Activated CD4-positive, alpha-beta memory T cell treated with anti-CD3 and anti-CD28 coated beads for 36 hours (primary cell): ENCODE measurements around the gene CHAT. TPM values are rescaled to one million over a fixed set of nuclear protein-coding genes. Genes with fewer than 3 reads are reported as not detected.

Source experiments
- CTCF ChIA-PET: fragments of 350-600 bp; sonication (Branson Sonifier 250); formaldehyde crosslinking; loops from one replicate; lab custom pipeline; 2021; ENCODE audit warnings: antibody characterized with exemption, inconsistent platforms; lab: Charles Lee
- POLR2A ChIA-PET: fragments of 350-600 bp; sonication (Branson Sonifier 250); formaldehyde crosslinking; loops from one replicate; lab custom pipeline; 2021; ENCODE audit warnings: antibody characterized with exemption; lab: Charles Lee
- DNase-seq: peaks from one replicate; pipeline ENCODE4 v3.0.0-alpha.2; 2020
- H3K27ac Mint-ChIP-seq: one replicate; pipeline ENCODE4 v1.8.0; 2021; ENCODE audit warnings: mixed read lengths
- H3K27me3 Mint-ChIP-seq: one replicate; pipeline ENCODE4 v1.8.0; 2021; ENCODE audit warnings: mixed read lengths
- H3K36me3 Mint-ChIP-seq: one replicate; pipeline ENCODE4 v1.8.0; 2021; ENCODE audit warnings: mixed read lengths
- H3K4me1 Mint-ChIP-seq: one replicate; pipeline ENCODE4 v1.8.0; 2021; ENCODE audit warnings: low read depth, mixed read lengths
- H3K4me3 Mint-ChIP-seq: one replicate; pipeline ENCODE4 v1.8.0; 2021; ENCODE audit warnings: mild to moderate bottlenecking, mixed read lengths
- H3K9me3 Mint-ChIP-seq: one replicate; pipeline ENCODE4 v1.8.0; 2021; ENCODE audit warnings: mixed read lengths
- intact Hi-C: fragments of 100-400 bp; cut with micrococcal nuclease; formaldehyde crosslinking; loops from one replicate; pipeline ENCODE4 v1.15.1; 2023
- total RNA-seq, 2 experiments: library from RNA; stranded (reverse); gene quantifications; one replicate each; pipeline ENCODE4 v1.2.3, GENCODE V29; 2021

Gene CHAT
- total RNA-seq, 2 experiments from 2014 or later: not detected

- Mint-ChIP-seq H3K4me3 (no peak overlapping the region), H3K9me3 (no peaks in the 10 kb centered on the region), H3K27me3 (peaks cover 59% of the 10 kb centered on the region), H3K36me3 (peaks cover 5% of the 10 kb centered on the region), H3K27ac (no peak overlapping the region), H3K4me1 (peaks cover 7% of the 10 kb centered on the region)
- intact Hi-C loops: no loop called here
- ChIA-PET CTCF (no interaction called here), POLR2A (no interaction called here)
- DNase-seq: no peak
These were observed 683 bp downstream of the CHAT start for GRCh38 chr10:49614242-49615198.

GRCh38 chr10:49615213-49615612, 1.4 kb downstream of the CHAT start:
- CTCF ChIA-PET: no interaction called here

GRCh38 chr10:49615721-49616120, 1.9 kb downstream of the CHAT start:
- POLR2A ChIA-PET: no interaction called here
- Mint-ChIP-seq H3K4me3 (no peak overlapping the region), H3K4me1 (peaks cover 7% of the 10 kb centered on the region), H3K27ac (no peak overlapping the region), H3K27me3 (peaks cover 65% of the 10 kb centered on the region), H3K36me3 (peaks cover 5% of the 10 kb centered on the region), H3K9me3 (no peaks in the 10 kb centered on the region)
- intact Hi-C loops: no loop called here
- CTCF ChIA-PET: no interaction called here
- DNase-seq: no peak

More at GRCh38 chr10:49615213-49615612, 1.4 kb downstream of the CHAT start:
- Mint-ChIP-seq H3K36me3 (peaks cover 5% of the 10 kb centered on the region), H3K27ac (no peak overlapping the region), H3K27me3 (peaks cover 65% of the 10 kb centered on the region), H3K4me1 (peaks cover 7% of the 10 kb centered on the region), H3K9me3 (no peaks in the 10 kb centered on the region), H3K4me3 (no peak overlapping the region)
- POLR2A ChIA-PET: no interaction called here
- intact Hi-C loops: no loop called here
- DNase-seq: no peak

GRCh38 chr10:49616421-49617101, 2.7 kb downstream of the CHAT start:
- intact Hi-C loops: no loop called here
- DNase-seq: no peak
- H3K36me3 Mint-ChIP-seq: peaks cover 5% of the 10 kb centered on the region
- CTCF ChIA-PET: interaction anchor here (0.9 kb wide), 1 partner anchor 78 kb away, joined by 4 read pairs; the partner anchor contains the start of gene ERCC6
- POLR2A ChIA-PET: no interaction called here
- H3K4me1 Mint-ChIP-seq: peaks cover 7% of the 10 kb centered on the region
- H3K27ac Mint-ChIP-seq: no peak overlapping the region
- H3K4me3 Mint-ChIP-seq: no peak overlapping the region
- H3K9me3 Mint-ChIP-seq: no peaks in the 10 kb centered on the region
- H3K27me3 Mint-ChIP-seq: peaks cover 59% of the 10 kb centered on the region

- Mint-ChIP-seq H3K9me3 (no peaks in the 10 kb centered on the region), H3K27me3 (peaks cover 53% of the 10 kb centered on the region), H3K36me3 (peaks cover 1% of the 10 kb centered on the region), H3K27ac (no peak overlapping the region), H3K4me3 (no peak overlapping the region), H3K4me1 (peaks cover 6% of the 10 kb centered on the region)
- CTCF ChIA-PET: interaction anchor here (0.9 kb wide), 1 partner anchor 79 kb away, joined by 4 read pairs; the partner anchor contains the start of gene ERCC6
- POLR2A ChIA-PET: no interaction called here
- intact Hi-C loops: no loop called here
- no peak for DNase-seq
These were observed 3.5 kb downstream of the CHAT start for GRCh38 chr10:49617121-49618020.

- ChIA-PET POLR2A (no interaction called here), CTCF (no interaction called here)
- no peak overlapping the region for H3K27ac Mint-ChIP-seq
- H3K27me3 Mint-ChIP-seq: peaks cover 39% of the 10 kb centered on the region
- intact Hi-C loops: no loop called here
- no peak for DNase-seq
- H3K36me3 Mint-ChIP-seq: no peaks in the 10 kb centered on the region
- no peaks in the 10 kb centered on the region for H3K9me3 Mint-ChIP-seq
- H3K4me3 Mint-ChIP-seq: no peak overlapping the region
- H3K4me1 Mint-ChIP-seq: peaks cover 1% of the 10 kb centered on the region
These were observed 5.0 kb downstream of the CHAT start for GRCh38 chr10:49618821-49619220.

- no peaks in the 10 kb centered on the region for H3K36me3 Mint-ChIP-seq
- DNase-seq: no peak
- no peak overlapping the region for H3K27ac Mint-ChIP-seq
- peaks cover 35% of the 10 kb centered on the region for H3K27me3 Mint-ChIP-seq
- H3K4me3 Mint-ChIP-seq: no peak overlapping the region
- intact Hi-C loops: no loop called here
- H3K4me1 Mint-ChIP-seq: no peaks in the 10 kb centered on the region
- H3K9me3 Mint-ChIP-seq: no peaks in the 10 kb centered on the region
- POLR2A ChIA-PET: no interaction called here
- CTCF ChIA-PET: no interaction called here
These were observed 5.8 kb downstream of the CHAT start for GRCh38 chr10:49619613-49620012.

- Mint-ChIP-seq H3K27ac (no peak overlapping the region), H3K4me3 (no peak overlapping the region), H3K4me1 (no peaks in the 10 kb centered on the region), H3K27me3 (peaks cover 31% of the 10 kb centered on the region), H3K9me3 (no peaks in the 10 kb centered on the region), H3K36me3 (no peaks in the 10 kb centered on the region)
- POLR2A ChIA-PET: no interaction called here
- intact Hi-C loops: no loop called here
- no peak for DNase-seq
- CTCF ChIA-PET: no interaction called here
These were observed 6.5 kb downstream of the CHAT start for GRCh38 chr10:49620286-49620810.

GRCh38 chr10:49620841-49621378, 7.1 kb downstream of the CHAT start:
- CTCF ChIA-PET: no interaction called here
- H3K9me3 Mint-ChIP-seq: no peaks in the 10 kb centered on the region
- DNase-seq: no peak
- H3K4me3 Mint-ChIP-seq: no peak overlapping the region
- no peaks in the 10 kb centered on the region for H3K36me3 Mint-ChIP-seq
- H3K27me3 Mint-ChIP-seq: peaks cover 26% of the 10 kb centered on the region
- intact Hi-C loops: no loop called here
- POLR2A ChIA-PET: no interaction called here
- H3K27ac Mint-ChIP-seq: no peak overlapping the region
- H3K4me1 Mint-ChIP-seq: no peaks in the 10 kb centered on the region

- POLR2A ChIA-PET: no interaction called here
- intact Hi-C loops: no loop called here
- H3K36me3 Mint-ChIP-seq: no peaks in the 10 kb centered on the region
These were observed 7.7 kb downstream of the CHAT start for GRCh38 chr10:49621561-49621960.

More at GRCh38 chr10:49621561-49621960, 7.7 kb downstream of the CHAT start:
- Mint-ChIP-seq H3K27ac (no peak overlapping the region), H3K9me3 (no peaks in the 10 kb centered on the region), H3K27me3 (peaks cover 21% of the 10 kb centered on the region), H3K4me1 (no peaks in the 10 kb centered on the region), H3K4me3 (no peak overlapping the region)
- CTCF ChIA-PET: no interaction called here
- DNase-seq: no peak
